ENCODE data around the gene SLC35F4.

SLC35F4 gene

DNA sequence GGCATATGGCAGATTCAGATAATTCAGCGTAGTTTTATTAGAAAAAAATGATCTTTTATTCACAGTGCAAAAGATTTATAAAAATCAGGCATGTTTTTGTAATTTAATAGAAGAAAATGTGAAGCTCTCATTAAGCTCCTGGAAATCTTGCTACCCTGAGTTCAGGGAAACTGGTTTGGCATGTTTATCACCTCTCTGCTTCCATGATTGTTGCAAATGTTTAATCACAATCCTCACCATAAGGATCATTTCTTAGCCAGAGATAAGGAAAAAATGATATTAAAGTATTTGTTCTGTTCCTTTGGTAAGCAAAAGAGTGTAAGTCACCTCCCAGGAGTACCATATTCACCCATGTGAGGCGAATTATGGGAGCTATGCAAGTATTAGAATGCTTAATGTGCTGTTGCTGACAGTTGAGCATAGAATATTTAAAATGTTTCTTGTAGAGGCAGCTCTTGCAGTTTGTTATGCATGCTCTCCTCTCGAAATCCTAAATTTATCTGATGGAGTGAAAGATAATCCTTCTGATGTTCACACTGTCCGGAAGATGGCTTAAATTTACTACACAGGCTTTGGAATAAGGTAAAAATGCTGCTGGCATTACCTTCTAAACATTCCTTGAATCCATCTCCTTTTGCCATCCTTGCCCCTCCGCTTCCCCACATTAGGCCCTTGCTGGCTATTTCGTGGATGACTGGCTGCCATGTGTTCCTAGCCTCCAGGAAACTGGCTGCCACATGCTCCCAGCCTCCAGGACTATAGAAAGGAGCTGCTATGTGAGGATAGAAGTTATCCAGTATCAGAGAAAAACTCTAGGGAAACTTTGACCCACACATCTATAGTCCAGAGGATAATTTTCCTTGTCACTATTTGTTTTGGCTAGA is 256.5 kb downstream of the SLC35F4 start:
- no peak for DNase-seq

GRCh38 chr14:57607086-57607485 is 258.8 kb downstream of the SLC35F4 start:
- DNase-seq = no peak

GRCh38 chr14:57583396-57583795 is 282.5 kb downstream of the SLC35F4 start:
- no peak for DNase-seq

- DNase-seq = no peak
Observed at GRCh38 chr14:57582746-57583145, 283.1 kb downstream of the SLC35F4 start.

DNA sequence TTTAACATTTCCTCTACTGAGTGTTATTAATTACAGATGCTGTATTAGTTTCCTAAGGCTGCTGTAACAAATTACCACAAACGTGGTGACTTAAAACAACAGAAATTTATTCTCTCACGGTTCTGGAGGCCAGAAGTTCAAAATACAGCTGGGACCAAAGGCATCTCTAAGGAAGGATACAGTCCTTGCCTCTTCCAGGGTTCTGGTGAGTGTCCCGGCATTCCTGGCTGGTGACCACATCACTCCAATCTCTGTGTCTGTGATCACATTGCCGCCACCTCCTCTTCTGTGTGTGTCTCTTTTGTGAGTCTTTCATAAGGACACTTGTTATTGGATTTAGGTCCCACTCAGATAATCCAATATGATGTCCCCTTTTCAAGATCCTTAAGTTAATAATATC is 287.1 kb downstream of the SLC35F4 start:
- no peak for DNase-seq

DNA sequence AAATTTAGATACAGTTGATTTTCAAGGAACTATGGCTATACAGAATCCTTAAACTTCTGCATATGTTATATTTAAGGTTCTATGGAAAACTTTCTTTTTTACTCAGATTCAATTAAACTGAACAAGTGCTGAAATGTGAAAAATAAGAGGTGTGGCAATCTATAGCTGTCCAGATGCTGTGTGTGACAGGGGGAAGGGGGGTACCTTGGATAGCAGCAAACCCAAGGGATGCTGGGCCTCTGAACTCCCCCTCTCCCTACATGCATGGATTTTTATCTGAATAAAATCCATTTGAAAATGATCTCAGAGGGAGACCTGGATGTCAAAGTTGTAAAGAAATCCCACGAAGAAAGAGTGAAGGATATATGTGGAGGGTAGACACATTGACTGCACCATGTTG is 289.4 kb downstream of the SLC35F4 start:
- DNase-seq = no peak

DNA sequence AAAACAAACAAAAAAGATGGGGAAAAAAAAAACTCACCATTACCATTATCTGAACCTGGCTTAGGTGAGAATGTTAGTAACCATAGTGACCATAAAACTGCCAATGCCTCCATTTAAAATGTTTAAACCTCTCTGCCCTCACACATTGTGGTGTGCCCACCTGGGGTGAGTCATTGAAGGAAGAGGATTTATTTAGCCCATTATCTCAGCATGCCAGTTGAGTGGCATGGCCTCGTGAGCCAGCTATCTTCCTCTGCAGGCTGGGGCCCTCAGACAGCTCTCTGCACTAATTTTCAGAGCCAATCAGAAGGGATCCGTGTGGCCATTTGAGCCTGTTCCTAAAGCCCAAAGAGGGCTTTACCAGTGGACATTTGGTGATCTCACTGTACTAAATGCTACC is 290.4 kb downstream of the SLC35F4 start:
- DNase-seq = no peak

DNA sequence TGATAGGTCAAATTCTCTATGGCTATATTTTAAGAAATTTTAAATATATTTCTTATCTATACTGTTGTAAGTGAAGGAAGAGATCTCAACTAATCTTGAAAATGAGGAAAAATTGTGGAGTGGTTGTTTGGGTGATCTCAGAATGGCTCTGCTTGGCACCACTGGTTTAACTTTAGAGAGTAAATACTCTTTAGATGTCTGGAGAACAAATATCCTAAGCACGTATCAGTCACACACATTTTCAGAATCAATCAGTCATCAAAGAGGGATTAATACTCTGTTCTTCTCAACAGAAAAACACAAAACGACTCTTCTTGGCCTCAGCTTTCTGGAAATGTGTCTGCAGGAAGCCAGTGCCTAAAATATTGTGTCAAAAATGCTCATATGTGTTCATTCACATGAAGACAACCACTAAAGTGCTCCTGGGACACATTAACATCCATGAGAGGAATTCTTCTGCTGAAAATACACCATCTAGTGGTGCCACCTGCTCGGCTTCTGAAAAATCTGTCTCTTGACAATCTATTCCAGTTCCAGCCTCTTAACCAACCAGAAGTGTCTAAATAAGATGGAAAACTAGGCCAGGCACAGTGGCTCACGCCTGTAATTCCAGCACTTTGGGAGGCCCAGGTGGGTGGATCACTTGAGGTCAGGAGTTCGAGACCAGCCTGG is 291.1 kb downstream of the SLC35F4 start:
- no peak for DNase-seq

GRCh38 chr14:57573173-57573572 is 292.7 kb downstream of the SLC35F4 start:
- DNase-seq = no peak

- DNase-seq = no peak
Observed at GRCh38 chr14:57568554-57568953, 297.3 kb downstream of the SLC35F4 start.

GRCh38 chr14:57567220-57567619 is 298.7 kb downstream of the SLC35F4 start:
- no peak for DNase-seq

GRCh38 chr14:57560681-57561080 is 305.2 kb downstream of the SLC35F4 start:
- no peak for DNase-seq

- DNase-seq = no peak
Observed at GRCh38 chr14:57559576-57559975, 306.3 kb downstream of the SLC35F4 start.

DNA sequence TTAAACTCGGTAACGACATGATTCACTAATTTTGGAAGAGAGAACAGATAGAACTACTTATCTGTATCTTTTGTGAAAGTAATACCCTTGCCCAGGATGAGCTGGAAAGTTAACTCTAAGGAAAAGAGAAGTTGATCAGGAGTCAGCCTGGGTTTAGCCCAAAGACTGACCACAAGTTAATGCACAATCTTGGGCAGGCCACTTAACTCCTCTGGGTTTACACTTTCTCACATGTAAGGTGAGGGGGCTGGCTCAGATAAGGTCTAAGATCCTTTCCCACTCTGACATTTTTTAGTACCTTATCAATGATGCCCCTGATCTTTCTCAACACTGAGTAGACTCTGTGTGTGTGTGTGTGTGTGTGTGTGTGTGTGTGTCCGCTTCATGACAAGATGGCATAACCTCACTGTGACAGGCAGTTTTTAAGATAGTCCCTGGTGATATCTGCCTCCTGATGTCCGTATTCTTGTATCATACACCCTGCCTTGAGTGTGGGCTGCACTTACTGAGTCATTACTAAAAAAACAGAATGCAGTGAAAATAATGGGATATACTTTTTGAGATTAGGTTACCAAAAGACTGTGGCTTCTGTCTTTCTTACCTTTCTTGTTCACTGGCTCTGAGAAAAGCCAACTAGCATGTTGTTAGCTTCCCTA is 316.0 kb downstream of the SLC35F4 start:
- DNase-seq = no peak

DNA sequence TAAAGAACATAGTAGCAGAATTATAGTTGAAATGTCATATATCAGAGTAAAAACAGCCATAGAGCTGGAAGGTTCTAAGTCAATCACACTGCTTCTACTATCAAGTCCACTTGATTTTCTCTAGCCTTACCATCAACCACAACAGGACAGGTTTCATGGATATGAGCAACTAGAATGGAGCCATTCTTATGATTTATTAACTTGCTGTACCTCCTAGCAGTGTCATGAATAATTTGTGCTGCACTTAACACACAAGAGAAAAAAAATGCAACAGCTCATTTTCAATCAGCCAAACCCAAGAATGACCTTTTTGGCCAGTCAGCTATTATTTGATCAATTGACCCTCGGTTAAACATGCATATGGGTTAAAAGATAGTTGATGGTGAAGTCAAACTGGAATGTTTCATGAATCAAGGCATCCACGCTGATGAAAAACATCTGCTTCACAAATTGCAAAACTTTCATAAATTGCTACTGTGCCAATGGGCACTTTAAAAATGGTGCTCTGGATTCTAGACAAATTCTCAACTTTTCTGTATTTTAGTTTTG is 316.8 kb downstream of the SLC35F4 start:
- no peak for DNase-seq

- no peak for DNase-seq
Observed at GRCh38 chr14:57547131-57547530, 318.8 kb downstream of the SLC35F4 start.

DNA sequence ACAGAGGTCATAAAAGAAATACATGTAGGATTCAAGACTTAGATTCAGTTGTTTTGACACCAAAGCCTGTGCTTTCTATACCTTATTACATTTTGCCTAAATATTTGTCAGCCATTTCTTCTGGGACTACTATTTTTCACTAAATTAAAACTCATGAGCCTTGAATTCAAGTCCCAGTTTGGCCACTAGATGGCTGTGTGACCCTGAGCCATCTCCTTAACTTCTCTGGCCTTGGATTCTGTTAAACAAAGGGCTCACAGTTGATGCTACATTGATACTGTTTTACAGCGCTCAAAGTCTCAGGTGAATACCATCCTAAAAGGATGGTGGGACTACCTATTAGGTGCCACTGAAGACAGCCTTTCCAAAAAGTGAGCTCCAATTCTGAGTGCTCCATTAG is 332.7 kb downstream of the SLC35F4 start:
- DNase-seq = no peak

- no peak for DNase-seq
Observed at GRCh38 chr14:57530571-57530970, 335.3 kb downstream of the SLC35F4 start.

- DNase-seq = no peak
Observed at GRCh38 chr14:57526942-57527341, 338.9 kb downstream of the SLC35F4 start.

- DNase-seq = no peak
Observed at GRCh38 chr14:57519043-57519442, 346.8 kb downstream of the SLC35F4 start.

Data from activated naive CD4-positive, alpha-beta T cell treated with Interleukin-2 at 50 U/mL for 16 hours (primary cell).